ENCODE results near the gene KCTD8. TPM values are rescaled to one million over a fixed set of nuclear protein-coding genes. Genes with fewer than 3 reads are reported as not detected.

Gene KCTD8
- total and polyA plus RNA-seq, 2 donors (not counting 1 experiment from before 2014, with no cell fraction given), result not detected

DNA sequence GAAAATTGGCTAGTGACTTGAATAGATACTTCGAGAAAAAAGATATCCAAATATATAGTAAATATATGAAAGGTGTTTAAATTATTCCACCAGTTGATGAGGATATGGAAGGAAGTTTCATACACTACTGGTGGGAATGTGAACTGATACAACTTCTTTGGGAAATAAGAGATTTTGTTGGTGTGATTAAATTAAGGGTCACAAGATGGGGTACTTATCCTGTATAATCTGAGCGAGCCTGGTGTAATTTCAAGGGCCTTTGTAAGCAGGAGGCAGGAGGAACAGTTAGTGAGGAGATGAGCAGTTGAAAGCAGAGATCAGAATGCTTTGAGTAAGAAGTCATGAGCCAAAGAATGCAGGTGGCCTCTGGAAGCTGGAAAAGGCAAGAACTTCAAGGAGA lies 192.2 kb downstream of the KCTD8 start:
- H3K4me1 Mint-ChIP-seq, result no peaks in the 10 kb centered on the region

DNA sequence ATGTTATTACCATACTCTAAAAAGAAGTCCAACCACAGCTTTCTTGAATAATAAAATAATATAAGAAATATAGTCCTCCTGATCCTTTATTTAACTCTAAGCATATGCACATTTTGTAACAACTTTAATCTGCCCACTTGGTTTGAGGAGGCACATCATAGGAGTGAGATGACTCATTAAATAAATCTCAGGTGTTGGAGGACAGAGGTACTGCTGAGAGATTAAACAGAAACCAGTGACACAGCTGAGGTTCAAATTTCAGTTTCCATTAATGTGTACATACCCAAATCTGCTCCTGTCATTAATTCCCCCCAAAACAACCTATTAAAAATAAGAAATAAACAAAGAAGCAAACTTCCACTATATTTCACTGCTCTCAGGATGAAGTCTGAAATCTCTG lies 211.0 kb downstream of the KCTD8 start:
- Histone ChIP-seq H3K9ac (ENCODE audit: low read length) (no peak overlapping the region), H3K79me2 (ENCODE audit: control insufficient read depth, insufficient read depth, low read length) (no peaks in the 10 kb centered on the region), H3K27me3 (replicated peaks in 1 of 4; ENCODE audit: control extremely low read depth in 1 of 4, control insufficient read depth in 3 of 4, insufficient read depth in 4 of 4, low read length in 3 of 4) (no peaks in the 10 kb centered on the region), H2AFZ (ENCODE audit: insufficient read depth, low read depth, low read length, poor library complexity, severe bottlenecking) (no peak overlapping the region), H3K4me3 (ENCODE audit: control extremely low read depth in 1 of 5, extremely low read depth in 1 of 5, insufficient read depth in 1 of 5, low read depth in 2 of 5, low read length in 4 of 5) (no peak overlapping the region), H3K4me1 (ENCODE audit: control insufficient read depth in 2 of 2, insufficient read depth in 2 of 2, low read length in 2 of 2) (no peaks in the 10 kb centered on the region), H3K9me3 (ENCODE audit: control extremely low read depth in 1 of 3, control insufficient read depth in 2 of 3, insufficient read depth in 1 of 3, low read length in 2 of 3) (no peaks in the 10 kb centered on the region), H4K20me1 (ENCODE audit: control insufficient read depth, insufficient read depth, low read length, poor library complexity, severe bottlenecking) (no peaks in the 10 kb centered on the region), H3K36me3 (replicated peaks in 1 of 2; ENCODE audit: control extremely low read depth in 1 of 2, control insufficient read depth in 1 of 2, extremely low read depth in 1 of 2, insufficient read depth in 2 of 2, low read length in 1 of 2) (no peaks in the 10 kb centered on the region), H3K27ac (ENCODE audit: low read length in 2 of 2) (no peak overlapping the region), H3K4me2 (replicated peaks; ENCODE audit: low read depth, low read length, poor library complexity, severe bottlenecking) (no peak overlapping the region)
- no peak for DNase-seq
- CTCF ChIA-PET, result no interaction called here
- Mint-ChIP-seq H3K9me3 (ENCODE audit: insufficient read depth) (peaks cover 2% of the 10 kb centered on the region), H3K4me3 (no peak overlapping the region), H3K27ac (no peak overlapping the region), H3K4me1 (no peaks in the 10 kb centered on the region), H3K27me3 (no peaks in the 10 kb centered on the region)
- no peak for TF ChIP-seq EZH2 (IDR thresholded peaks at IDR 0.05; ENCODE audit: borderline replicate concordance, insufficient read depth, low read depth, low read length, poor library complexity, severe bottlenecking)
- TF ChIP-seq, protein P1, sequence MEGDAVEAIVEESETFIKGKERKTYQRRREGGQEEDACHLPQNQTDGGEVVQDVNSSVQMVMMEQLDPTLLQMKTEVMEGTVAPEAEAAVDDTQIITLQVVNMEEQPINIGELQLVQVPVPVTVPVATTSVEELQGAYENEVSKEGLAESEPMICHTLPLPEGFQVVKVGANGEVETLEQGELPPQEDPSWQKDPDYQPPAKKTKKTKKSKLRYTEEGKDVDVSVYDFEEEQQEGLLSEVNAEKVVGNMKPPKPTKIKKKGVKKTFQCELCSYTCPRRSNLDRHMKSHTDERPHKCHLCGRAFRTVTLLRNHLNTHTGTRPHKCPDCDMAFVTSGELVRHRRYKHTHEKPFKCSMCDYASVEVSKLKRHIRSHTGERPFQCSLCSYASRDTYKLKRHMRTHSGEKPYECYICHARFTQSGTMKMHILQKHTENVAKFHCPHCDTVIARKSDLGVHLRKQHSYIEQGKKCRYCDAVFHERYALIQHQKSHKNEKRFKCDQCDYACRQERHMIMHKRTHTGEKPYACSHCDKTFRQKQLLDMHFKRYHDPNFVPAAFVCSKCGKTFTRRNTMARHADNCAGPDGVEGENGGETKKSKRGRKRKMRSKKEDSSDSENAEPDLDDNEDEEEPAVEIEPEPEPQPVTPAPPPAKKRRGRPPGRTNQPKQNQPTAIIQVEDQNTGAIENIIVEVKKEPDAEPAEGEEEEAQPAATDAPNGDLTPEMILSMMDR (IDR thresholded peaks at IDR 0.05), result no peak
- intact Hi-C loops (cut with micrococcal nuclease), result no loop called here
- ATAC-seq (ENCODE audit: low read depth), result no peak
- POLR2A ChIA-PET, result no interaction called here

More for the DNA sequence above, 192.2 kb downstream of the KCTD8 start:
- H2AFZ ChIP-seq (ENCODE audit: insufficient read depth, low read depth, low read length, poor library complexity, severe bottlenecking), result no peak overlapping the region
- CTCF ChIA-PET, result interaction anchor here (0.6 kb wide), 1 partner anchor 71 kb away, joined by 4 read pairs; no protein-coding TSS in a partner anchor
- H3K9ac ChIP-seq (ENCODE audit: low read length), result no peak overlapping the region
- DNase-seq (no peak), ATAC-seq (ENCODE audit: low read depth) (no peak)
- H3K9me3 Mint-ChIP-seq (ENCODE audit: insufficient read depth), result no peaks in the 10 kb centered on the region
- no peaks in the 10 kb centered on the region for H3K9me3 ChIP-seq (ENCODE audit: control extremely low read depth in 1 of 3, control insufficient read depth in 2 of 3, insufficient read depth in 1 of 3, low read length in 2 of 3)
- H3K27ac ChIP-seq (ENCODE audit: low read length in 2 of 2), result no peak overlapping the region
- H4K20me1 ChIP-seq (ENCODE audit: control insufficient read depth, insufficient read depth, low read length, poor library complexity, severe bottlenecking), result no peaks in the 10 kb centered on the region
- TF ChIP-seq, protein P1 (IDR thresholded peaks at IDR 0.05), result no peak
- no peak for TF ChIP-seq EZH2 (IDR thresholded peaks at IDR 0.05; ENCODE audit: borderline replicate concordance, insufficient read depth, low read depth, low read length, poor library complexity, severe bottlenecking)
- no peaks in the 10 kb centered on the region for H3K27me3 ChIP-seq (replicated peaks in 1 of 4; ENCODE audit: control extremely low read depth in 1 of 4, control insufficient read depth in 3 of 4, insufficient read depth in 4 of 4, low read length in 3 of 4)
- H3K36me3 ChIP-seq (replicated peaks in 1 of 2; ENCODE audit: control extremely low read depth in 1 of 2, control insufficient read depth in 1 of 2, extremely low read depth in 1 of 2, insufficient read depth in 2 of 2, low read length in 1 of 2), result no peaks in the 10 kb centered on the region
- 92% methylated on average over 1 of the region's 2 CpGs for WGBS (ENCODE audit: insufficient coverage)
- intact Hi-C loops (cut with micrococcal nuclease), result no loop called here
- no peaks in the 10 kb centered on the region for H3K79me2 ChIP-seq (ENCODE audit: control insufficient read depth, insufficient read depth, low read length)
- POLR2A ChIA-PET, result no interaction called here
- no peak overlapping the region for H3K27ac Mint-ChIP-seq
- no peak overlapping the region for H3K4me2 ChIP-seq (replicated peaks; ENCODE audit: low read depth, low read length, poor library complexity, severe bottlenecking)
- H3K4me1 ChIP-seq (ENCODE audit: control insufficient read depth in 2 of 2, insufficient read depth in 2 of 2, low read length in 2 of 2), result no peaks in the 10 kb centered on the region
- H3K4me3 Mint-ChIP-seq, result no peak overlapping the region
- H3K27me3 Mint-ChIP-seq, result no peaks in the 10 kb centered on the region
- H3K4me3 ChIP-seq (ENCODE audit: control extremely low read depth in 1 of 5, extremely low read depth in 1 of 5, insufficient read depth in 1 of 5, low read depth in 2 of 5, low read length in 4 of 5), result no peak overlapping the region

Measured in B cell (primary cell).